ENCODE measurements around the gene STK32B.

DNA sequence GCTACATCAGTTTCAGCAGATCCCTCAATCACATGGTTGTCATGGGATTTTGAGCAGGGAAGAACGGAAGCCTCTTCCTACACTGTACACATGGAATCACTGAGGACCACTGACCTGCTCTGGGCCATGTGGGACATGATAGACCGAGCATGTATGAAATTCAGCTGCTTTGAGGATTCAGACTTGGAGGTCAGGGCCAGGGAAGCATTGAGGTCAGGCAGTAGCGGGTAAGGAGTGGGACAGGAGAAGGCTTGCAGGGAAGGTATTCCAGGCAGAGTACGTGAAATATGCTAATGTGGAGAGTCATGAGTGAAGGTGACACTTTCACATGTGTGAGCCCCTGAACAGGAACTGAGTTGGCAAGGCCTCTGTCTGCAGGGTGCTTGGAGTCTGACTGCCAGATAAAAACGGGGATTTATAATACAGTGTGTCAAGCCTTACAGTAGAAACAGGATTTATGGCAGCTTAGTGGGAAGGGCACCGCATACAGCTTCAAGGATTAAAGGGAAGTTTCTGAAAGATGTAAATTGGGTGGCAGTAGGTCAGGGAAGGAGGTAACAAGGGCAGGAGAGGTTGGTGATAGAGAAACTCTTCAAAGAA lies 111.7 kb downstream of the STK32B start:
- TF ChIP-seq, protein P1, sequence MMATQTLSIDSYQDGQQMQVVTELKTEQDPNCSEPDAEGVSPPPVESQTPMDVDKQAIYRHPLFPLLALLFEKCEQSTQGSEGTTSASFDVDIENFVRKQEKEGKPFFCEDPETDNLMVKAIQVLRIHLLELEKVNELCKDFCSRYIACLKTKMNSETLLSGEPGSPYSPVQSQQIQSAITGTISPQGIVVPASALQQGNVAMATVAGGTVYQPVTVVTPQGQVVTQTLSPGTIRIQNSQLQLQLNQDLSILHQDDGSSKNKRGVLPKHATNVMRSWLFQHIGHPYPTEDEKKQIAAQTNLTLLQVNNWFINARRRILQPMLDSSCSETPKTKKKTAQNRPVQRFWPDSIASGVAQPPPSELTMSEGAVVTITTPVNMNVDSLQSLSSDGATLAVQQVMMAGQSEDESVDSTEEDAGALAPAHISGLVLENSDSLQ (IDR thresholded peaks at IDR 0.05) = no peak
- TF ChIP-seq SP1 (IDR thresholded peaks at IDR 0.05) (no peak), ELF4 (IDR thresholded peaks at IDR 0.05) (no peak), SUZ12 (IDR thresholded peaks at IDR 0.05) (no peak), BHLHE40 (IDR thresholded peaks at IDR 0.05; ENCODE audit: borderline replicate concordance) (no peak), FOXM1 (IDR thresholded peaks at IDR 0.05; ENCODE audit: borderline replicate concordance) (no peak)
